Thyroid gland (tissue), 4 donors: ENCODE results near the gene OGFR.

Experiments used
- POLR2A ChIP-seq, 2 donors: fragments of 450-650 bp; IDR thresholded peaks; one replicate each; pipeline ENCODE4 v1.6.1; 2017; ENCODE audit warnings: antibody characterized with exemption in 2 of 2, mild to moderate bottlenecking in 2 of 2, moderate library complexity in 1 of 2
- TF ChIP-seq, protein P1 (sequence below), 6 experiments: fragments of 200-600 bp in 3 of 6; fragments of 450-650 bp in 3 of 6; sonication (generic) in 3 of 6; IDR thresholded peaks; one replicate each; pipeline ENCODE4 v1.5.1; 2016 to 2019; ENCODE audit warnings: antibody characterized with exemption in 6 of 6, mild to moderate bottlenecking in 2 of 6, inconsistent platforms in 1 of 6, moderate library complexity in 1 of 6

DNA sequence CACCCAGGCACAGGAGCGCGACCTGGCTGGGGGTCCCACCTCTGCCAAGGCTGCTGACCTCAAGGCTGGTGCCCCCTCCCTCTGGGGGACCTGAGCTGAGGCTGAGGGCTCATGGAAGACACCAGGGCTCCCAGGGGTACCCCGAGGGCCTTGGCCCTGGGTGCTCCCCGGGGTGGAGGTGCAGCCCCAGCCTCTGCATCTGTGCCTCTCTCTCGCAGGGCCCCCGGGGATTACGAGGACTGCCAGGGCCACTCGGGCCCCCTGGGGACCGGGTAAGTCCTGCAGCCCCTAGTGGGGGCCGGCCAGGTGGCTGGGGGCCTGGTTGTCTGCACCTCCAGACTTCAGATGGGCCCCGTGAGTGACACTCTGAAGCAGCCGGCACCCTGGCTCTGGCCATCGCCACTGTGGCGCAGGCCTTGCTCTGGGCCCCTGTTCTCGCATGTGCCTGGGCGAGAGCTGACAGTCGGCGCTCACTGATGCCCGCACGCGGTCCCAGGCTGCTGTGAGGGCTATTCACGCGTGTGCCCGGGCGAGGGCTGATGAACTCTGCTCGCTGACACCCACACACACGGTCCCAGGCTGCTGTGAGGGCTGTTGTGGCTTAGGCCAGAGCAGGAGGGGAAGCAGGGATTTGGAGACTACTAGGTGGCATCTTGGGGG, 21.5 kb downstream of the OGFR start:
- TF ChIP-seq, protein P1, sequence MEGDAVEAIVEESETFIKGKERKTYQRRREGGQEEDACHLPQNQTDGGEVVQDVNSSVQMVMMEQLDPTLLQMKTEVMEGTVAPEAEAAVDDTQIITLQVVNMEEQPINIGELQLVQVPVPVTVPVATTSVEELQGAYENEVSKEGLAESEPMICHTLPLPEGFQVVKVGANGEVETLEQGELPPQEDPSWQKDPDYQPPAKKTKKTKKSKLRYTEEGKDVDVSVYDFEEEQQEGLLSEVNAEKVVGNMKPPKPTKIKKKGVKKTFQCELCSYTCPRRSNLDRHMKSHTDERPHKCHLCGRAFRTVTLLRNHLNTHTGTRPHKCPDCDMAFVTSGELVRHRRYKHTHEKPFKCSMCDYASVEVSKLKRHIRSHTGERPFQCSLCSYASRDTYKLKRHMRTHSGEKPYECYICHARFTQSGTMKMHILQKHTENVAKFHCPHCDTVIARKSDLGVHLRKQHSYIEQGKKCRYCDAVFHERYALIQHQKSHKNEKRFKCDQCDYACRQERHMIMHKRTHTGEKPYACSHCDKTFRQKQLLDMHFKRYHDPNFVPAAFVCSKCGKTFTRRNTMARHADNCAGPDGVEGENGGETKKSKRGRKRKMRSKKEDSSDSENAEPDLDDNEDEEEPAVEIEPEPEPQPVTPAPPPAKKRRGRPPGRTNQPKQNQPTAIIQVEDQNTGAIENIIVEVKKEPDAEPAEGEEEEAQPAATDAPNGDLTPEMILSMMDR (IDR thresholded peaks at IDR 0.05) = no peak
- TF ChIP-seq POLR2A (IDR thresholded peaks at IDR 0.05) = no peak
